ENCODE measurements around the gene CA12. TPM values are rescaled to one million over a fixed set of nuclear protein-coding genes. Genes with fewer than 3 reads are reported as not detected.

The CA12 gene
- total RNA-seq, 1 experiment from 2014 or later, result 2.8 TPM

- ATAC-seq, result no peak
- no peak for DNase-seq (ENCODE audit: low spot score)
- Mint-ChIP-seq H3K4me1 (peaks cover 23% of the 10 kb centered on the region), H3K4me3 (no peak overlapping the region), H3K9me3 (peaks cover 7% of the 10 kb centered on the region), H3K36me3 (no peaks in the 10 kb centered on the region), H3K27me3 (ENCODE audit: low read depth) (peaks cover 3% of the 10 kb centered on the region; the same call in 1 of the 2 replicates), H3K27ac (no peak overlapping the region)
- ChIA-PET POLR2A (no interaction called here), CTCF (no interaction called here)
- TF ChIP-seq ZNF512 (CRISPR knock-in tag; IDR thresholded peaks at IDR 0.05; ENCODE audit: borderline replicate concordance), result no peak
- no peak for TF ChIP-seq PREB (CRISPR knock-in tag; IDR thresholded peaks at IDR 0.05; ENCODE audit: borderline replicate concordance)
- no peak for TF ChIP-seq ZMAT4 (CRISPR knock-in tag; IDR thresholded peaks at IDR 0.05)
- TF ChIP-seq RELA (CRISPR knock-in tag; IDR thresholded peaks at IDR 0.05; ENCODE audit: borderline replicate concordance), result no peak
- TF ChIP-seq ZNF317 (CRISPR knock-in tag; IDR thresholded peaks at IDR 0.05; ENCODE audit: borderline replicate concordance, low read depth), result no peak
- TF ChIP-seq OVOL2 (CRISPR knock-in tag; IDR thresholded peaks at IDR 0.05; ENCODE audit: borderline replicate concordance), result no peak
- TF ChIP-seq TEAD1 (CRISPR knock-in tag; IDR thresholded peaks at IDR 0.05), result no peak
Observed at GRCh38 chr15:63357731-63358130, 23.9 kb downstream of the CA12 start.

GRCh38 chr15:63357061-63357460 is 24.6 kb downstream of the CA12 start:
- H3K27ac Mint-ChIP-seq, result no peak overlapping the region
- H3K36me3 Mint-ChIP-seq, result no peaks in the 10 kb centered on the region
- DNase-seq (ENCODE audit: low spot score), result no peak
- H3K4me1 Mint-ChIP-seq, result peaks cover 18% of the 10 kb centered on the region
- H3K4me3 Mint-ChIP-seq, result no peak overlapping the region
- ChIA-PET CTCF (no interaction called here), POLR2A (no interaction called here)
- ATAC-seq, result no peak
- peaks cover 7% of the 10 kb centered on the region for H3K9me3 Mint-ChIP-seq
- TF ChIP-seq TP53 (CRISPR knock-in tag; IDR thresholded peaks at IDR 0.05), result no peak
- no peak for TF ChIP-seq ZNF396 (CRISPR knock-in tag; IDR thresholded peaks at IDR 0.05; ENCODE audit: borderline replicate concordance)
- no peak for TF ChIP-seq NFYB (CRISPR knock-in tag; conservative IDR thresholded peaks at IDR 0.05; ENCODE audit: low read depth)
- TF ChIP-seq TEAD1 (CRISPR knock-in tag; IDR thresholded peaks at IDR 0.05), result no peak
- TF ChIP-seq USF2 (CRISPR knock-in tag; IDR thresholded peaks at IDR 0.05), result no peak
- no peak for TF ChIP-seq ZNF425 (CRISPR knock-in tag; conservative IDR thresholded peaks at IDR 0.05)
- no peak for TF ChIP-seq ZSCAN18 (CRISPR knock-in tag; IDR thresholded peaks at IDR 0.05)
- no peak for TF ChIP-seq ELF4 (CRISPR knock-in tag; IDR thresholded peaks at IDR 0.05; ENCODE audit: low read depth)
- TF ChIP-seq SMAD4 (CRISPR knock-in tag; IDR thresholded peaks at IDR 0.05), result no peak
- TF ChIP-seq GTF2I (CRISPR knock-in tag; conservative IDR thresholded peaks at IDR 0.05), result no peak
- no peak for TF ChIP-seq EMX1 (CRISPR knock-in tag; IDR thresholded peaks at IDR 0.05)
- TF ChIP-seq MLX (CRISPR knock-in tag; IDR thresholded peaks at IDR 0.05), result no peak
- no peak for TF ChIP-seq MXD4 (CRISPR knock-in tag; IDR thresholded peaks at IDR 0.05; ENCODE audit: borderline replicate concordance)
- no peak for TF ChIP-seq CREB1 (CRISPR knock-in tag; IDR thresholded peaks at IDR 0.05)
- no peak for TF ChIP-seq E2F5 (CRISPR knock-in tag; IDR thresholded peaks at IDR 0.05)
- no peak for TF ChIP-seq ZNF219 (CRISPR knock-in tag; IDR thresholded peaks at IDR 0.05; ENCODE audit: borderline replicate concordance)
- TF ChIP-seq RELA (CRISPR knock-in tag; IDR thresholded peaks at IDR 0.05; ENCODE audit: borderline replicate concordance), result no peak
- peaks cover 3% of the 10 kb centered on the region; the same call in 1 of the 2 replicates for H3K27me3 Mint-ChIP-seq (ENCODE audit: low read depth)
